Glomerular visceral epithelial cell (primary cell): ENCODE measurements around the gene AFAP1.
A peak's percentile ranks its signal among the peaks of the same experiment; 100 is the strongest.

Source experiments
- DNase-seq: peaks from one replicate; pipeline ENCODE4 v3.0.0-alpha.2; 2016; ENCODE audit errors: extremely low spot score

The AFAP1 gene

DNA sequence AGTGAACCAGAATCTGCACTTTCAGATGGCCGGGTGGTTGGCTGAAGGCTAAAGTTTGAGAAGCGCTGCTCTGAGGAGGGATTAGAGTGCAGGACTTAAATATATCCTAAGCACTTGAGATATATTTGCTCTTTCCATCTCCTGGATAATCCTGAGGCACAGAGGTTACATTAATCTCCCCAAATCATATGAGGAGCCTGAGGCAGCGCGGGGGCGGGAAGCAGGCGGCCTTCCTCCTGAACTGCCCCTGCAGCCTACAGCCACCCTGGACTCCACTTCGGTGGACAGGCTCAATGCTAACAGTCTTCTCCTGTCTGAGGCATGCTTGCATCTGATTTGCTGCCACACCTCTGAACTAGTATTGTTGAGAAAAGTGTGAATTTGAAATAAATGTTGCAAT, 72.5 kb downstream of the AFAP1 start:
- no peak for DNase-seq

DNA sequence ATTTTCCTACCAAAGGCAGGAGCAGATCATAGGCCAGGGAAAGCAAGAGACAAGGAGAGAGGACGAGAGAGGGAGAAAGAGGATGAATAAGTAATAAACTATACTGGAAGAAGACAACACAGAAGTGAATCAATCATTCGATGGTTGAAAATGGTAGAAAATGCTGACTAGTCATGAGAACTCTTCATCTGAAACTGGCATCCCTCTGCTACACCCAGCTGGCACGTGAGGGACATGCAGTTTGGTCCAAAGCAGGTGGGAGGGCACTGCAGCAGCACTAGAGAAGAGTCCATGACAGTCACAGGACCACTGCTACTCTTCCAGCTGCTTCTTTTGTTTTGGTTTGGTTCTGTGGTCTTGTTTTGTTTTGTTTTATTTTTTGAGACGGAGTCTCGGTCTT, 74.1 kb downstream of the AFAP1 start:
- DNase-seq = no peak

DNA sequence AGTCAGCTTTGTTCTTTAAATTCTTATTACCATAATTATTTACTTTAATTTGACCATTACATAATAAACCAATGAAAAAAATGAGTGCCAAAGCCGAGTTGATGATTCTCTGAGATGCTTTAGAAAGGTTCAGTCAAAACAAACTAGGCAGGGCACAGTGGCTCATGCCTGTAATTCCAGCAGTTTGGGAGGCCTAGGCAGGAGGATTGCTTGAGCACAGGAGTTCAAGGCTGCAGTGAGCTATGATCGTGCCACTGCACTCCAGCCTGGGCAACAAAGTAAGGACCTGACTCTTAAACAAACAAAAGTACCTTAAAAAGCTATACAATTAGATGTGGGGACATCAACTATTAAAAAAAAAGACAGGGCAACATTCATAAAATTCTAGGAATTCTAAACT, 75.0 kb downstream of the AFAP1 start:
- no peak for DNase-seq

DNA sequence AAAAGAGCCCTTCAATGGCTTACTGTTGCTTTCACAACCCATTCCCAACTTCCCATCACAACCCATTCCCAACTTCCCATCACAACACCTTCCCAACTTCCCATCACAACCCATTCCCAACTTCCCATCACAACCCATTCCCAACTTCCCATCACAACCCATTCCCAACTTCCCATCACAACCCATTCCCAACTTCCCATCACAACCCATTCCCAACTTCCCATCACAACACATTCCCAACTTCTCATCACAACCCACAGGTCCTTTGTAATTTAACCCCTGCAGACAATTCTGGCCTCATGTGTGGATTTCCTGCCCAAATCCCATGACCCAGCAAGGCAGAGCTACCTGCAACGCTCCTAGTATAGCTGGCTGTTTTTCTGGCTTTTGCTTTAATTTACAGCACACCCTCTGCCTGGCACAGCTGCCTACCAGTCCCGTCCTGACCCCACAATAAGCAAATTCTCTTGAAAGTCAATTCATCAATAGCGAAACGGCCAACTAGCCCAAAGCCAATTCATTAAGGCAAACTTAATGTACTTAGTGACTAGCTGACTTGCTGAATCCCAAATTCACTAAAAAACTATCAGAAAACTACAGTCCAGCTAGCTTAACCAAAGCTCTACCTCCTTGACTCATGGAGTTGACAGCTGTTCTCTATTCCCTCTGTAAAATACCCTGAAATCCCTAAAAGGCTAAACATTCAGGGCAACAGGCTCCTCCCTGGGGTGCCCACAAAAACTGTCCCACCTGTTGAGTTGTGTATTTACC, 75.6 kb downstream of the AFAP1 start:
- DNase-seq = no peak

DNA sequence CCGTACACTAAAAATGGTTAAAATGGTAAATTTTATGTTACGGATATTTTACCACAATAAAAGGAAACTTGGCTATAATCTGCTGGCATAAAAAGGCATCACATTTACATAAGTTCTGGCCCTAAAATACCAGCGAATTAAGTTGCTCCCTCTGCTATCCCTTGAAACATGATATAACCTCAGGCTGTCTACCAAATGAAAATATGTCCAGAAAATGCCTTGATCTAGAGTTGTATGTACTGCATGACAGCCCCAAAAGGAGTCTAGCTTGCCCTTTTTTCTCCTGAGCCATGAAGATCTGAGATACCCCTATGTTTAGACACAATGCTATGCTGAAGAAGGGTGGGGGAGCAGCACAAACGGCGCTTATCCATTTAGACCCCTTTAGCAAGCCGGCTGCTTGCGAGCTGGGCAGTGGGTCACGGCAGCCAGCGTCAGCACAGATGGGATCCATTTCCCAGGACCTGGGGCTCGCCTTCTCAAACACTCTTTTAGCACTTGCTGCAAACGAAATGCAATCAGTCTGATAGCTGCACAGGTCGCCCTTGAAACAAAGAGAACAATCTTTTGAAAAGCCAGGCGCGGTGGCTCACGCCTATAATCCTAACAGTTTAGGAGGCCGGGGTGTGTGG, 77.0 kb downstream of the AFAP1 start:
- DNase-seq = no peak

DNA sequence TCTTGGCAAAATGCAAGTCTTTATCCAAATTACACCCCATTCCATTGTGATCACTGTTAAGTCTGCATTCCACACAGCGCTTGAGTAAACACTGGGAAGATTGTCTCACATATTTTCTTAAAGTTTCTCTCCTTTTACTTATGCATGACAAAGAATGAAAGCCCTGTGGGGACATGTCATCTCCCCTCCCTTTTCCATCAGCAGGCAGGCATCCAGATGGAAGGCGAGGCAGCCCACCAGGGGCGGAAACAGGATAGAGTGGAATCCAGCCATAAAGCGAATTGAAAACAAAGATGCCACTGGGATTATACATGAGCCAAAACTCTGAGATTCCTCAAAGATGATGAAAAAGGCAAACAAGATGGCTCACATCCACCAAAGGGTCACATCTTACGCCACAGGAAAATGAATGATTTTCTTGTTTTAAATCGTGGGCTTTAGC, 78.2 kb downstream of the AFAP1 start:
- peak; percentile 88 for DNase-seq

DNA sequence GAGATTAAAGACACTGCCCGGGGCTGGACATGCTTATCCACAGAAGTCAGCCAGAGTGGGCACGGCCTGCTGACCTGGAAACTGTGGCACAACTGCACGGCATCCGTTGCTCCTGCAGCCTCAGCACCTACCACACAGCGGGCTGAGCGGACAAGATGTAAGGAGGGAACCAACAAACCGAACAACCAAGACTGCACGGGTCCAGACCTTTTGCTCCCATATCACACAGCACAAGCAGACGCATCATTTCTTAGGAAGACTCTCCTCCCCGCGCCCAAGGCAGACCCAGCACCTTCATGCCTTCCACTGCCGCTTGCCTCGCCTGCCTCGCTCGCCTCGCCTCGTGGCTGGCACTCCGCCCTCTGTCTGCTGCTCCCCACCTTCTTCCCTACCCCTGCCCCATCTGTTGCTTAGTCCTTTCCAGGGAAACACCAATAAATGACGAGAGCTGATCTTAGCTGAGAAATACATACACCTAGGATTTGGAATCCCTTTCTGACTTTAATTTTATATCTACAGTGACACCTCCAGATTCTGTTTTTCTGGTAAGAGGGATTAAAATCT, 79.0 kb downstream of the AFAP1 start:
- DNase-seq = no peak

DNA sequence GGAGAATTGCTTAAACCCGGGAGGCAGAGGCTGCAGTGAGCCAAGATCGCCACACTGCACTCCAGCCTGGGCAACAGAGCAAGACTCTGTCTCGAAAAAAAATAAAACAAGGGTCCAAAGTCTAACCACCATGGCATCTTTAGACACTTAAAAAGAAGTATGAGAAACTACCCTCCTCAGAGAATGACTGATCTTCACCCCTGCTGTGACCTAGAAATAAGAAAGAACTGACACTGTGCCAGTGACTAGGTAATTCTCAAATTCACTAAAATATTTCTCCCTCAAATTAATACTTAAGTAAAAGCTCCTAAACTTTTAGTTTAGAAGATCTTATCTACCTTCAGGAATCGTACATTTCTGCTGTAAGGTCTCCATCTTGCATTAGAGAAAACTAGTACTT, 80.3 kb downstream of the AFAP1 start:
- DNase-seq = no peak

DNA sequence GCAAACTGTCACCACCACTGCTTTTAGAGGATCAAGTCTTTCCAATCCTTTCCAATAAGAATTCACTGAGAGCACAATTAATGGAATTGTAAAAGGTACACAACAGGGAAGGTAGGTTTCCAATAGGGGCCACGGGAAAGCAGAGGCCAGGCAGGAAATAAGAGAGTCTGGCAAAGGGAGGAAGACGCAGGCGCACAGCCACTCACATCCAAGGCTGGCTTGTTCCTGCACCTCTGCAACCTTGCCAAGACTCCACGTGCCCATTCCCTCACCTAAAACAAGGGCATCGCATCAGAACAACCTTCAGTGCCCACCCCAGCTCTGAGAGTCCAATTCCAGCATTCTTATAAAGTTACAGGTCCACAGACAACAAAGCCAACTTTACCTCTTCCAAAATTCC, 81.2 kb downstream of the AFAP1 start:
- no peak for DNase-seq

DNA sequence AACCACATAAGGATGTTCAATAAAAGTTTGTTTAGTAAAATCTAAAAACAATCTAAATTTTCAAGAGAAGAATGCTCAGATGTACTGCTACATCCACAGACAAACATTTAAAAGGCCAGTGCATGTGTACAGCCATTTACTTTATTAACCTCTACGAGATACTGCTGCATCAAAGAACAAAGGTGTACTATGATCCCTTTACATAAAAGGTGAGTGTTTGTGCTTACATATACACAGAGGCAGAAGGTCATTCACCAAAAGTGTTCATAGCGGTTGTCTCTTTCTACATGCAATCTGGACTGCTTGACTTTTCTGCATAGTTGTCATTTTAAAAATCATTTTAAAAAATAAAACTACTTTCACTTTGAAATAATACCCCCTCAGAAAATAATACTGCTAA, 81.7 kb downstream of the AFAP1 start:
- DNase-seq = no peak

DNA sequence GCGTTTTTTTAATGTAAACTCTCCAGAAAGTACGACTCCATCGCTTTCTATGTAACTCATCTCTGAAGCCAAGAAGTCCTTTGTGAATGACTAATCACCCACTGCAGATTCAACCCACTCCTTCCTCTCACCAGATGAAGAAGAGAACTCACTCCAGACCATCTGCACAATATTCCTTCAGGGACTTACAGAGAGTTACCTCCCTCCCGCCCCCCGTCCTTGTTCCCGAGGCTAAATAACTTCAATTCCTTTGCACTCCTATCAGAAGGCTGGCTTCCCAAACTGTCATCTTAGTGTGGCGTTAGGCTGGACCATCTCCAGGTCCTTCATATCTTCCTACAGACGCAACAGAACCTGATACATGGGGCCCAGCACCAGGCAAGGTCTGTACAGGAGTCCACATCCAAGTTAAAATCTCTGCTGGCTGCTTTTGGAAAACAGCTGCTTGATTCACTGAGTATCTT, 82.4 kb downstream of the AFAP1 start:
- peak; percentile 55 for DNase-seq

DNA sequence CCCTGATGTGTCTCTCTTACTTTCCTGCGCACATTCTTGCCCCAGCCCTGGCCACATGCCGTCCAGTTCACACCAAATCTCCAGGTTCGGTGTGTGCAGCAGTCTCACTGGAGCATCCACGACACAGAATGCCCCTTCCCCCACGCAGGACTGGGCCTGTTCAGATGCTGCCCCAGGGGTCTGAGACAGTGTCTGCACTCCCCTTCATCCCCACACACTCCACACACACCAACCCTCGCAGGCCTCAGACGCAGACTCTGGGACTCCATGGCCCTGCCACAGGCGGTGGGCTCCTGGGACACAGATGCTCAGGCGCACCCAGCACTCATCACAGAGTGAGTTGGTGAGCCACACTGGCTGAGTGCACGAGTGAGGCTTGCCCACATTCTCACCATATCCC, 83.9 kb downstream of the AFAP1 start:
- no peak for DNase-seq

DNA sequence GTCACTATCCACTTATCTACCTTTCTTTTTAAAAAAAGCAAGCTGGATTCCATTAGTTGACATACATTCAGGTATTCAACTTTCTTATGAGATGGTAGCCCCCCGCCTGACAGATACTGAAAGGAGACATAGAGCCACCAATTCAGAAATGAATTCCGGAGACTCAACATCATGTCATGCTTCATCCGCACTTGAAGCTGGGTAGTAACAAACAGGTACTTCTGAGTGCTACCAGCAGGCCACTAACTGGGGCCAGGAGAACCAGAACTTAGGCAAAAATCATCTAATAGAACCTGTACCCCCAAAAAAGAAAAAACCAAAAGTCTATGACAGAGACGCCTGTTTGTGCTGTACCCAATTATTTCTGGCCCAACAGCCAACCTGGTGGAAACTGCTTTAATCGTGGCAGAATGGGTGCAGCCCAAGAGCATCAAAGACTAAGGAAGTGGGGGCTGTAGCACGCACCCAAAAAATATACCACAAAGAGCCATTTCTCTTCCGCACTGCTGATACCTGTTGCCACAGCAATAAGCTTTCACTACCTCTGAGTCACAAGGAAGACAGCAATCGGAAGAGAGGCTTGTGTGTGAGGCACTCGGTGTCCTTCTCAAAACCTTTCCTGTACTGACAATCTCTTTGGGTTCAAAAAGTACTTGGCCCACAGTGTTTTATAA, 84.8 kb downstream of the AFAP1 start:
- peak; percentile 47 for DNase-seq

DNA sequence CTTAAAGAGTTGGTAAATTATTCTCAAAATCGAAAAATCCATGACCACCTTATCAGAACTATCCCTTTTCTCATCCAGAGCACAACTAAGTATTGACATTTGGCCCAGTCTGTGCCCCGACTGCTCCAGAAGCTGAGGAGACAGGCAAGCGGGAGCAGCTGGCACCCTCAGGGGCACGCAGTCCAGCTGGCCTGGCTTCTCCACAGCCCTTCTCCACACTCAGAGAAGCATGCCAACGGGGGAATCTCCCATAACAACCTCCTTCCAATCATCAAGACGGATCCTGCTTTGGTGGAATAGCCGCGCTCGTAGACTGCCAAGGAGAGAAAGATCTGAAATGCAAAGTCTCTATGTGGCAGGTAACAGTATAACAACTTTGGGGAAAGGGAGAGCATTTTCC, 85.4 kb downstream of the AFAP1 start:
- DNase-seq = no peak

DNA sequence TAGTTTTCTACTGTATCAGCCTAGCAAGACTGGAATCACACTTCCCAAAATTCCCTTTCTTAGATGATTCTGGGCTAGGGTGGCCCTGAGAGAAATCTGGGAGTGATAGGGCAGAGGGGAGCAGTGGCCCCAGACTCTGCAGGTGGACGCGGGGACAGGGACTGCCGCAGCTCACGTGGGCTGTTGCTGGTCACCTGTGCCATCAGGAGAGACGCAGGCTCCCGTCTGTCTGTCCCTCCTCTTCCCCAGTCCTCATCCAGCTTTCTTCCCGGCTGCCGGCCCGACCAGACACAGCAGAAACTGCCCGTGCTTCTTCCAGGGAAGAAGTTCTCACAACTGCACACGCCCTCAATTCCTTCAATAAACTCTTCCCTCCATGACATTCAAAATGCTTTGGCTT, 86.4 kb downstream of the AFAP1 start:
- no peak for DNase-seq

DNA sequence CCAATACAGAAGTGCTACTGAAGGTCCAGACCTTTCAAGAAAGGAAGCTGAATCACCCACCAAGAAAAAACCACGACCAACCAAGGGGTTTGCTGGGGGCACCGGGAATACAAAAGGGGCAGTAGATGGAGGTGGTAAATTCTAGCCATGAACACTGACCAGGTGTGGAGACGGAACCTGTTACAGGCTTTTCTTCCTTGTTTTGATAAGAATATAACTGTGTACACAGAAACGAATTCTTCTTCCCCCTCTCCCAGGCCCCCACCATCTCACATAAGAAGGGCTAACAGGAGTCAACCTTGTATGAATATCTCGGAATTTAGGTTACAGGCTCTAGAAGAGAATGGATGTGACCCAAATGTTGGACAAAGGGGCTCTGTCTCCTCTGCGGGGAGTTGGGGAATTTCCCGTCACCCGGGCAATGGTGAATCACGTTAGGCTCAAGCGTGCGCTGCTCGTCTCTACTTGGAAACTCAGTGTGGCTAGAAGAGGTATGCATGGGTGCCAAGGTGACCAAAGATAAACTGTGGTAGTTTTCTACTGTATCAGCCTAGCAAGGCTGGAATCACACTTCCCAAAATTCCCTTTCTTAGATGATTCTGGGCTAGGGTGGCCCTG, 87.0 kb downstream of the AFAP1 start:
- peak; percentile 93 for DNase-seq

DNA sequence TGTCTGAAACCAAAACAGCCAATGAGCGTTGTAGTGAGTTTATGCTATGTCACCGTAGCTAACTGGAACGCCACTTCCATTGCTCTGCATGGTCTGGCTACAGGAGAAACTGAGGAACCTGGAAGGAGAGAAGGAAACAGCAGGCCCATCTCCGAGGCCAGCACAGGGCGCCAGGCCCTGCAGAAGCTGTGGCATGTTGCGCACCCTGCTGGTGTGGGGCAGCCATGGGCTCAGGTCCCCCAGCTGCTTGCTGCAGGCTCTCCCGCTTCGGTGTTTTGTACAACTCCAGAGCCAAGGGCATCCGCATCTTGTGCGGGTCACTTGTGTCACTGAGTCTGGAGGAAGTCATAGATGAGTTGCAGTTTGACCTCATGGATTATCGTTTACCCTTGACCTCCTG, 89.2 kb downstream of the AFAP1 start:
- DNase-seq = no peak

DNA sequence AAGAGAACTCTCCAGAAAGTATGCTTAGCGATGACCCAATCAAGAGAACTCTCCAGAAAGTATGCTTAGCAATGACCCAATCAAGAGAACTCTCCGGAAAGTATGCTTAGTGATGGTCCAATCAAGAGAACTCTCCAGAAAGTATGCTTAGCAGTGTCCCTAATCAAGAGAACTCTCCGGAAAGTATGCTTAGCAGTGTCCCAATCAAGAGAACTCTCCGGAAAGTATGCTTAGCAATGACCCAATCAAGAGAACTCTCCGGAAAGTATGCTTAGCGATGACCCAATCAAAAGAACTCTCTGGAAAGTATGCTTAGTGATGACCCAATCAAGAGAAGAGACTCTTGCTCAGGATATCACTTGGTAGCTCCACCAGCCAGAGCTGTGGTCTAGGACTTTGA, 92.5 kb downstream of the AFAP1 start:
- DNase-seq = no peak

DNA sequence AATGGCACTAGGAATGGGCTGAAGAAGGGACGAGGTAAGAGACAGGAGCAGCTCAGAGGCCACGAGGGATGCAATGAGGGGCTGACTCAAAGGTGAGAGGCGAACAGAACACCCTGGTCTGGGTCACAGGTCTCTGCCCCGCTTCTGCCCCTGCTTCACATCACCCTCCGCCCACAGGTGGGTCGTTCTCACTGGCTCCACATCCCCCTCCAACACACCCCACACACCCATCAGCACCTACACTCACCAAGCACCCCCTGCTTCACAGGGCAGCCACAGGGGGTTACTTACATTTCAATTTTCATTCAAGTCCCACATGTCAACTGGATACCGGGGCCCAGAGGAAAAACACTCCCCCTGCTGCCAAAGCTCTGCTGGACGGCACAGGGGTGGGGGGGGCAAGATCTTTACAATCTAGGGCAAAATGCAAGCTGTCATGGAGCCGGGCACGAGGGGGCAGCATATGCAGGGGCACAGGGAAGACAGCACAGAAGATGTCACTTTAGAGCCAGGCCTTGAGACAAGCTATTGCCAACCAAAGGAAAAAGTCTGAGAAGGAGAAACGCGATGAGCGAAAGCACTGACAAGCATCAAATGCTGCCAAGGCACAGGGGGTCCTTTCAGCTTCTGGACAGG, 94.0 kb downstream of the AFAP1 start:
- no peak for DNase-seq

DNA sequence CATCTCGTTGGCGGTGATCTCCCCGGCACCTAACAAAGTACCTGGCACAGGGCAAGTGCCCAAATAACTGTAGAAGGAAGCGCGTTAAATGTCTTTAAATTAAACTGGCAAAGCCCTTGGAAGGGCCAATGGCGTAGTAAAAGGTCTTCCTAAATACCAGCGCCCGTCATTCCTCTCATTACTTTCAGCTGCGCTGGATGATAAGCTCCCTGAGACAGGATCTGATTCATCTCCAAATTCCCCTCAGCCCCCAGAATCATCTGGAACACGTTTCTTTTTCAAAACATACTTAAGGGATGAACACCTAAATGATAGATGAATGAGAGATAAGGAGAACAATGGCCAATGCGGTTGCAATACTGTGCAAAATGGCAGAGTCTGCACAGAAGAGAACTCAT, 95.1 kb downstream of the AFAP1 start:
- DNase-seq = peak; percentile 77

DNA sequence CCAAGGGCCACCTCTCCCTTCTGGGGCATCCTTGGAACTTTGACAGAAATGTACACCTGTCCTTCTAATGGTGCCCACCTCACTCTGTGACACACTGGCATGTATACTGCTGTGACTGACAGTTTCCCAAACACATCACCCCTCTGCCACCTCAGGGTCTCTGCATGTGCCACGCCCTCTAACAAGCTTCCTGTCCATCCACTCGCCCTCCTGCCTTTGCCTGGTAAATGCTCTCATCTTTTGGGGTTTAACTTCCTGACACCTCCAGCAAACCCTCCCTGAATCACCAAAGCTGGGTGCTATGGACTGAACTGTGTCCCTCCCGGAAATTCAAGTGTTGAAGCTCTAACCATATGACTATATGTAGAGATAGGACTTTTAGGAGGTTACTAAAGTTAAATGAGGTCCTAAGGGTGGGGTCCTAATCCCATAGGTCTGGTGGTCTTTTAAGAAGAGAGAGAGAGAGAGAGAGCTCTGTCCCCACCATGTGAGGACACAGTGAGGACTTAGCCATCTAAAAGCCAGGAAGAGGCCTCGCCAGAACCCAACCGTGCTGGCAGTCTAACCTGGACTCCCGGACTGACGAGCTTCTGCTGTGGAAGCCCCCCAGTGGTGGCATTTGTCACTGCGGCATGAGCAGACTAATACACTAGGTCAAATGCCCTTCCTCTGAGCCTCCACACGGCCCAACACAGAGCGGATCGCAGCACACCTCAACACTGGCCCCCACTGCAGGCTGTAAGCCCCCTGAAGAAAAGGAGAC, 95.6 kb downstream of the AFAP1 start:
- DNase-seq = peak; percentile 87
